GM19023 (cell line): Measurements from ENCODE around the gene WDR88.

ENCODE experiments used
- ATAC-seq: cut with Tn5 transposase; IDR thresholded peaks from one replicate; pipeline ENCODE4 v1.9.1; 2021; ENCODE audit warnings: mild to moderate bottlenecking, moderate library complexity; ENCODE audit not compliant: unreplicated experiment

WDR88 gene, protein sequence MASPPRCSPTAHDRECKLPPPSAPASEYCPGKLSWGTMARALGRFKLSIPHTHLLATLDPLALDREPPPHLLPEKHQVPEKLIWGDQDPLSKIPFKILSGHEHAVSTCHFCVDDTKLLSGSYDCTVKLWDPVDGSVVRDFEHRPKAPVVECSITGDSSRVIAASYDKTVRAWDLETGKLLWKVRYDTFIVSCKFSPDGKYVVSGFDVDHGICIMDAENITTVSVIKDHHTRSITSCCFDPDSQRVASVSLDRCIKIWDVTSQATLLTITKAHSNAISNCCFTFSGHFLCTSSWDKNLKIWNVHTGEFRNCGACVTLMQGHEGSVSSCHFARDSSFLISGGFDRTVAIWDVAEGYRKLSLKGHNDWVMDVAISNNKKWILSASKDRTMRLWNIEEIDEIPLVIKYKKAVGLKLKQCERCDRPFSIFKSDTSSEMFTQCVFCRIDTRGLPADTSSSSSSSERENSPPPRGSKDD

DNA sequence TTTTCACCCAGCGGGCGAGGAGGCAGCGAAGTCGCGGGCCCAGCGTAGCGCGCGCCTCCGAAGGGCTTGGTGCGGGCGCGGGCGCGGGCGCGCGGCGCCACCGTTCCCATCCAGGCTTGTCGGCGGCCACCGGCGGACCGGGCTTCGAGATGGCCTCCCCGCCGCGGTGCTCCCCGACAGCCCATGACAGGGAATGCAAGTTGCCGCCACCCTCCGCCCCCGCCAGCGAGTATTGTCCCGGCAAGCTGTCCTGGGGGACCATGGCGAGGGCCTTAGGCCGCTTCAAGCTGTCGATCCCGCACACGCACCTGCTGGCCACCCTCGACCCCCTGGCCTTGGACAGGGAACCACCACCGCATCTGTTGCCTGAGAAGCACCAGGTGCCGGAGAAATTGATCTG, at the start of gene WDR88:
Gene WDR88 (plus strand): TSS at position 94 of the 400 bp plus-strand sequence. CDS start 56 bp downstream, at position 150.
- ATAC-seq, result no peak

DNA sequence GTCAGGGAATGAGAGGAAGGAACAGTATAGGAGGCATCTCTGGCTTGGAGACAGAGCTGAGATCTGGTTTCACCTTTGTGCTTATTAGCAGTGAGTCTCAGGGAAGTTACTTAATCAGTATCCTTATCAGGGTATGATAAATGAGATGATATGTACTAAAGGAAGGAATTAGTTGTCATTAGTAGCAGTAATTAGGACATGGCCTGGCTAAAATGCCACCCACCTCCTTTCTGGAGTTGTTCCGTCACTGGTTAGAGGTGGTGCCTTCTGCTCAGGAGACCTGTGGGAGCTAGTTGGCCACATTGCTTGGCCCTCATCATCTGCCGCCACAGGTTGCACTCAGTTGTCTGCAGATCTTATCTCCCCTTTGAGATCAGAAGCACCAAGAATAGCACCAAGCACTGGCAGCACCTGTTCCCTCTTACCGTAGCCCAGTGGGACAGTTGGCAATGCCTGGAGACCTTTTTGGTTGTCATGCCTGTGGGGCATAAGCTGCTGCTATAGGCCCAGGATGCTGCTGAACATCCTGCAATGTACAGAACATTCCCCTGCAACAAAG, 46.3 kb upstream of the WDR88 start:
- ATAC-seq, result no peak

DNA sequence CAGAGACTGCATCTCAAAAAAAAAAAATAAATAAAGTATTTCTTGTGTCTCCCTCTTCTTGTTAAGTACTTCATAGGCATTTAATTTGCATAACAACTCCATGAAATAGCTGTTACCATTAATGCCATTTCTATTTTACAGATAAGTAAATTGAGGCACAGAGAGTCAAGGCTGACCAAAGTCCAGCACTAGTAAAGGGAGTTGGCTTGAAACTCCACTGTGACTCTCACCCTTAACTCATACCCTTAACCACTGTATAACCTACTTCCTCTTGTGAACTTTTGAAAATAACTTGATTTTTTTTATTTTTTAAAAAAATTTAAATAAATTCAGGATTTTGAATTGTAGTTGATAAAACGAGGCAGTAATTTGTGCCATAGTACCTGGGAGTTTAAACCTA, 45.0 kb upstream of the WDR88 start:
- no peak for ATAC-seq

DNA sequence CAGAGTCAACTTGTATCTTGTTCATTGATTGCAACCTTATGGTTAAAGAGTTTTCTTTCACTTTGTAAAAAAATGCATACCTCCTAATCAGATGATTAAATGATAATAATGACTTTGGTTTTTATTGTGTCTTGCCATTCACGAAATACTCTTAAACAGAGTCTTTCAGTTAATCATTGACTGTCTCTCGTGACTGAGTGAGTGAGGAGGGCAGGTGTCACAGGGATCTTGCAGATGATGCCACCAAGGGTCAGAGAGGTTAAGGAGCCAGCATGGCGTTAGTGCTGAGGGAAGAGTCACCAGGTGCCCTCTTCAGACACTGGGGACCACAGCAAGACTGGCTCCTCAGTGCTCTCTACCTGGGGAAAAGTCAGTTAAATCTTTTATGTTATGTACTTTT, 42.9 kb upstream of the WDR88 start:
- no peak for ATAC-seq

DNA sequence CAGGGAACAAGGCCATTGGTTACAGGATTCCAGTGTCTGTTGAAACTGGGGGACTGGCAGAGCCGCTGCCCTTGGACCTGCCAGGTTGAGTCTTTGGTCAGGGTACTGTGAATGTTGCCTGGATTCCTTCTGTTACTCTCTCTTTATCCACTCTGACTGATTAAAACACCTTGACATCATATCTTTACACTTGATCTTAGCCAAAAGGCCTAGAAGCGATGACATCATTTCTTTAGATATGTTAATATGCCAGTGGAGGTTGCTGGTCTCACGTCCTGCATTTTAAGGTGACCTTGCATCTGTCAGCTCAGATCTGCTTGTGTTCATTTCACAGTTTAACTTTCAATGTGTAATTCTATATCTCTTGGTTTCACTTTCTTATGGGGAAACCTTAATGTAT, 41.7 kb upstream of the WDR88 start:
- no peak for ATAC-seq

DNA sequence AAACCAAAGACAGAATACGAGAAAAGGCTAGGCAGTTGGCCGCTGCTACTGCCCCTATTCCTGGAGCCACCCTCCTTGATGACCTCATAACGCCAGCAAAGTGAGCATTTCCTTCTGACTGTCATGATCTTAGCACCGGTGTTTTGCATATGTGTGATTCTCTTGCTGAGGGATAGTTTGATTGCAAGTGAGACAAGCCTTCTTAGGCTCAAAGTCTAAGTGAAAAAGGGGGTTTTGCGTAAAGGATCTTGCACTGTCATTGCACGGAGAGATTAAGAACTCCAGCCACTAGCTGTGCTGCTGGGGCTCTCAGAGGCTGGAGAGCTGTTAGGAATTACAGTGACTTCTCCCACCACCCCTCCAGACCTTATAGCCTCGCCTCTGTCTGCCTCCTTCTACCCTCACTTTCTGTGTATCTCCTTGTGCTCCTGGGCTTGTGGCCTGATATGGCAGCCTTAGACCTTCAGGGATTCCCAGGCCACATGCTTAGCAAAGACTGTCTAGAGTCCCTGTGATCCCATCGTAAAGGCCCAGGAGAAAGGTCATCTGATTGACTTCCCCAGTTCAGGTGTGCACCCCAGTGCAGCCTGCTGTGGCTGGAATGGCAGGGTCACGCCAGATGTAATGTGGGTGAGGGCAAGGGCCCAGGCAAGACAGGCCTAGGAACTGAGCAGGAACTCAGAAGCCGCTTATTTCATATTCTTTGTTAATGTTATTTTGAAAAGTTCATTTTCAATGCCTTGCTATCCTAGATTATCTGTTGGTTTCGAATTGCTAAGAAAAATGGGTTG, 38.3 kb upstream of the WDR88 start:
- no peak for ATAC-seq

DNA sequence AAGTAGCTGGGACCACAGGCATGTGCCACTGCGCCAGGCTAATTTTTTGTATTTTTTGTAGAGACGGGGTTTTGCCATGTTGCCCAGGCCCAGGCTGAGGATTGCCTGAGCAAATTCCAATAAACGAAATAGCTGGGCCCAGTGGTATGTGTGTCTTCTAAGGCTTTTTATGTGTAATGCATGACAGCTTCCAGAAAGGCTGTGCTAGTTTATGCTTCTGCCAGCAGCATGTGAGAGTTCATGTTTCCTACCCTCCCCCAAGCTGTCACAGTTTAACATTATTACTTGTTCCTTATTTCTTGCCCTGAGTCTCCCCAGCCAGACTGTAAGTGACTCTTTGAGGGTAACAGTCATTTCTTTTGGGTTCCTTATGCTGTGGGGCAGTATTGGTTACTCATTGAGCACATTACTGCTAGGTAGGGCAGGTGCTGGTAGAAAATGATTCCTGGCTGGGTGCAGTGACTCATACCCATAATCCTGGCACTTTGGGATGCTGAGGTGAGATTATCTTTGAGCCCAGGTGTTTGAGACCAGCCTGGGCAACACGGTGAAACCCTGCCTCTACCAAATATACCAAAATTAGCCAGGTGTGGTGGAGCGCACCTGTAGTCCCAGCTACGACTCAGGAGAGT, 37.4 kb upstream of the WDR88 start:
- no peak for ATAC-seq

DNA sequence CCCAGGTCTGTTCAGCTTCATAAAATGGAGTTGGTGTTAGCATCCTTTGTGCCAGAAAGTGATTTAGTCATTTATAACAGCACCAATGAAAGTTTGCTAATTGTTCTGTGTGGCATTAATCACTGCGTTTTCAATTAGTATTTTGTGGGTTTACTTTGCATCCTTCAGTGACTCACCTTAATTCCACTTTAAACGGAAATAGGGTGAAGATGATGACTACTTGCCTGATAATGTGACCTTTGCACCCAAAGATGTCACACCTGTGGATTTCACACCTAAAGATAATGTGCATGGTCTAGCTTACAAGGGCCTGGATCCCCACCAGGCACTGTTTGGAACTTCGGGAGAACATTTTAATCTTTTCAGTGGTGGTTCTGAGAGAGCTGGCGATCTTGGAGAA, 35.9 kb upstream of the WDR88 start:
- no peak for ATAC-seq

DNA sequence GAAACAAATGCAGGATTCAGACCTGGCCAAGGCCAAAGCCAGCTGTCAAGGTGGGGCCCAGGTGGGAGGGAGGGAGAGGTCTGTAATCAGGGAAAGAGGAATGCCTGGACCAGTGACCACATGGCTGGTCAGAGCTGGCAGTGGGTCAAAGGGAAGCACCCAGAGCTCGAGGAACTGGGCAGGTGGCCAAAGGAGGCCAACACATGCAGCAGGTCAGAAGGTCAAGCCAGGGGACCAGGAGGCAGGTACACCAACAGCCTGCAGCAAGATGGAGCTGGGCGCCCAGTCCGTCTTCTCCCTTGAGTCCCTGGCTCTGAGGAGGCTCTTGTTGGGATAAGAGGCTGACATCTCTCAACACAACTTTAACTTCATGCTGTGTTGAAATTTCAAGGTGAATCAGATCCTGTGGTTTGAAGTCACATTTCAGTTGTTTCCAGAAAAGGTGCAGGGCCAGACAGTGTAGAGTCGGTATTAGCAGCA, 33.8 kb upstream of the WDR88 start:
- ATAC-seq, result no peak

DNA sequence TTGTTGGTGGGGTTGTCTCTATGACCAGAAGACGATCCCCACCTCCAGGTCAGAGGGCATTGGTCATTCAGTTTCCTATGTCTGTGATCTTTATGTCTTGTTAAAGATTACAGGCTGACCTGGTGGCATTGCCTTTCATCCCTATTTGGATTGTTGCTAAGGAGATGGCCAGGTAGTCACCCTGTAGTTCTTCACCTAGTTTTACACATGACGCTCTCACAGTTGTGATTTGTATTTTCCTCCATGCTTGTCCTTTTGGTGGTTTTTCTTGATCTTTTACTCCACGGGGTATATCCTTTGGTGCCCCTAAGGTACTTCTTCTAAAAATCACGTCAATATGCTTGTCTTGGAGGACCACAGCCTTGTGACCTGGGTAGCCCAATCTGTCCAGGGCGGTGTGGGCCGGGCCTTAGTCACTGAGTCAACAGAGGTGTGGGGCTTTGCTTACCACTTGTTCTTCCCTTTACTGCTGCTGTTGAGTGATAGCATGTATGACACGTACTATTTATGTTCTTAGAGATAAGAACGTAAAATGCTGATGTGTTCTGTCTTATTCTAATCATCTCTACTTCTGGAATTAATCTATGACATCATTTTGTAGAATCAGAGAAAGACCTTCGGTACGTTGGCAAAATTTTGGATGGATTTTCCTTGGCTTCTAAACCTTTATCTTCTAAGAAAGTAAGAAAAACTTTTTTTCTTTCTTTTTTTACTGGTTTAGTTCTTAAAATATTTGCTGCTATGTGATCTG, 30.8 kb upstream of the WDR88 start:
- ATAC-seq, result no peak

DNA sequence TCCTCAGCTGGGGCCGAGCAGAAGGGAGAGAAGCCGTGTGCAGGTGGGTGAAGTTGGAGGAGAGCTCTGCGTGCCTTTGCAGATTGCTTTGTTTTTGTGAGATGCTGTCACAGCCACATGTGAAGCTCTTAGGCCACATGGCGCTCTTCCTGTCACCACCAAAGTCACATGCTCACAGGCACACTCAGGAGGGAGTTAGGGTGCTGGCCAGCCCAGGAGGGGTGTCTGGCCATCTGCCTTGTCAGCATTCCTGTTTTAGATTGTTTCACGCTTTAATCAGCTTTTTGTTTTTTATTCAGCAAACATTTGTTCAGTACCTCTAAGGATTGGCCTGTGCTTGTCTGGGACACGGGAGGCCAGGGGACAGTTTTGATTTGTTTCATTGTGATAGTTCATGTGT, 29.0 kb upstream of the WDR88 start:
- no peak for ATAC-seq

DNA sequence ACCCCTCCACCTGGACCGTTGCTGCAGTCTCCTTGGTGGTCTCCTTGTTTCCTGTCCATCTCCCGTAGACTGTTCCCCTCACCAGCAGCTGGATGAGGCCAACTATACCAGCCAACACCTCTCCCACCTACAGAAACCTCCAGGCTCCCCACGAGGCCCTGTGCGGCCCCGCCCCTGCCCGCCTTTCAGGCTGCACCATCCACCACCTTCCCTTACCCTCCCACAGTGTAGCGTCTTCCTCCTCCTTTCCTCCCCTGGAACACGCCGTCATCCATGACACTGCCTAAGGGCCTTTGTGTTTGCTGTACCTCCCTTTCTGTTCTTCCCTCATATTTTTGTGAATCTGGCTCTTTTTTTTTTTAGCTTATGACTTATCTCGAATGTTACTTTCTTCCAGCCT, 23.8 kb upstream of the WDR88 start:
- no peak for ATAC-seq

DNA sequence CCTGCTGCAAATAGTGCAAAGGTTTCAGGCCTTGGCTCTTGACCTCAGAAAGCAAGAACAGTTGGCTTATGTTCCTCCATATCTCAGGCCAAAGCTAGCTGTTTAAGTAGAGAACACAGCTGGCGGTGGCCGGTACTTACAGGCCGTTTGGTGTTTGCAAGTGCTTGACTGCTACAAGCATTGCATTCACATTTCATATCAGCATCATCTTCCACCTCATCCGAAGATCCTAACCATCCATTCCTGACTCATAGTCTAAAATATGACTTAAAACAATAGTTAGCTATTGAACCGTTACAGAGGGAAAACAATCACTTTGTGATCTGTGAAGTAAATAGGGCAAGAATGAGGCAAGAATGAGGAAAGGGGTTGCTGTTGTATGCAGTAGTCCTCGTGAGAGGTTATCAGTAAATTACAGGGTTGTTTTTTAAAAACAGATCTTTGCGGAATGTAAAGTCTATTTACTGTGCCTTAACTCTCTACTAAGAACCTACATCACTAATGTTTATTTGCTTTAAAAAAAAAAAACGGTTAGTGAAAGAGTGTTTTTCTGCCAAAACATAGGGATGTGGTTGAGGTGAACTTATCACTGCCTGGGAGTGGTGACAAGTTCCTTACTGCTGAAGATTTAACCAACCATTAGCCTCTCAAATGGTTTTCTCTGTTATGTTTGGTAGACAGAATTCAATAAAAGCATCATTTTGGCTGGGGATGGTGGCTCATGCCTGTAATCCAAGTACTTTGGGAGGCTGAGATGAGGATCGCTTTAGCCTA, 21.6 kb upstream of the WDR88 start:
- ATAC-seq, result no peak

DNA sequence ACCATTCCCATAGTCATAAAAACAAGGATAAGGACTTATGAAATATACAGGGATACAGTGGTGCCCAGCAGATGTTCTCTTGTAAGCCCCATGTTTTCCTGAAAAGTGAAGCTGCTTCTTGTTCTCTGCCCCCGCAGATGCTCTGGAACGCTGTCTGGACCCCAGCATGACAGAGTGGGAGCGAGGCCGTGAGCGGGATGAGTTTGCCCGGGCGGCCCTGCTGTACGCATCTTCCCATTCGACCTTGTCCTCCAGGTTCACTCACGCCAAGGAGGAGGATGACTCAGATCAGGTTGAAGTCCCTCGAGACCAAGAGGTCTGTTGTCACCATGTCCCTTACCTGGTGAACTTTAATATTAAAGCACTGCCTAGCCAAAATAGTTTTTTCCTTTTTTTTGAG, 20.3 kb upstream of the WDR88 start:
- ATAC-seq, result no peak

DNA sequence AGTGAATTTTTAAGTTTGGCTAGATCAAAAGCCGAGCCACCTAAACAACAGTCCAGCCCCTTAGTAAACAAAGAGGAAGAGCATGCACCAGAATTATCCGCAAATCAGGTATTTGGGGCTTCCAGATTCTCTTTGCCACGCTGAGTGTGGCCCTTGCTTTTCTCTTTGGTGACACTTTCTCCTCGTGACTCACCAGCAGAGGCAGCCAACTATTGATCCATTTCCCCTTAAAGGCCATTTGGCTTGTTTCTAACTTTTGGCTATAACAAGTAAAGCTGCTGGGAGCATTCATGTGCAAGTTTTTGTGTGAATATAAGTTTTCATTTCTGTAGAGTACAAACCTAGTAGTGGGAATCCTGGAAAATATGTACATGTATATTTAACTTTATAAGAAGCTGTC, 17.6 kb upstream of the WDR88 start:
- ATAC-seq, result no peak

DNA sequence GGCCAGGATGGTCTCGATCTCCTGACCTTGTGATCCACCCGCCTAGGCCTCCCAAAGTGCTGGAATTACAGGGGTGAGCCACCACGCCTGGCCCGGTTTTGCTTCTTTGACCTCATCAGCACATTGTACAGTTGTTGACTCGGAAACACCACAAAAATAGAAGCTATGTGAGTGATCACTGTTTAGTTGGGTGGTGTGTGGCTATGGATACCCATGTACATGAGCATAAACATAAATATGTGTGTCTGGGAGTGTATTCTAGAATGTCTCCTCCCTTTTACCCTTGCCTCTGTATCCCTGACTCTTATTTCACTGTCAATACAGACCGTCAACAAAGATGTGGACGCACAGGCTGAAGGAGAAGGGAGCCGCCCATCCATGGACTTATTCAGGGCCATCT, 14.4 kb upstream of the WDR88 start:
- ATAC-seq, result no peak

DNA sequence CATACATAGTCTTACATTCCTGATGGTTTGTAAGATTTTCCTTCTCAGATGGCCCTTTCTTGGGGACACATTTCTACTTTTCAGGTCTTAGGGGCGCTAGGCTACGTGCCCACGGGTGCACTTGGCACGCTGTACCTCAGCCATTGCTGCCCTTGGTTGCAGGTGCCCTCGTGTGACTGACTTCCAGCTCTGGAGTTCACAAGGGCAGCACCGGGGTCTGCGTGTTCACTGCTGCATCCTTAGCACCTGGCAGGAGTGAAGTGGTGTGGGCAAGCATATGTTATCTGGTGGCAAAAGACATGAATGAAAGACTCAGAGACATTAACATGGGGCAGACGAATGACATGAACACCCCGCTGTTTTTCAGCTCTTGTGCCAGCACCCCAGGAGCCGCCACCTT, 13.3 kb upstream of the WDR88 start:
- no peak for ATAC-seq

DNA sequence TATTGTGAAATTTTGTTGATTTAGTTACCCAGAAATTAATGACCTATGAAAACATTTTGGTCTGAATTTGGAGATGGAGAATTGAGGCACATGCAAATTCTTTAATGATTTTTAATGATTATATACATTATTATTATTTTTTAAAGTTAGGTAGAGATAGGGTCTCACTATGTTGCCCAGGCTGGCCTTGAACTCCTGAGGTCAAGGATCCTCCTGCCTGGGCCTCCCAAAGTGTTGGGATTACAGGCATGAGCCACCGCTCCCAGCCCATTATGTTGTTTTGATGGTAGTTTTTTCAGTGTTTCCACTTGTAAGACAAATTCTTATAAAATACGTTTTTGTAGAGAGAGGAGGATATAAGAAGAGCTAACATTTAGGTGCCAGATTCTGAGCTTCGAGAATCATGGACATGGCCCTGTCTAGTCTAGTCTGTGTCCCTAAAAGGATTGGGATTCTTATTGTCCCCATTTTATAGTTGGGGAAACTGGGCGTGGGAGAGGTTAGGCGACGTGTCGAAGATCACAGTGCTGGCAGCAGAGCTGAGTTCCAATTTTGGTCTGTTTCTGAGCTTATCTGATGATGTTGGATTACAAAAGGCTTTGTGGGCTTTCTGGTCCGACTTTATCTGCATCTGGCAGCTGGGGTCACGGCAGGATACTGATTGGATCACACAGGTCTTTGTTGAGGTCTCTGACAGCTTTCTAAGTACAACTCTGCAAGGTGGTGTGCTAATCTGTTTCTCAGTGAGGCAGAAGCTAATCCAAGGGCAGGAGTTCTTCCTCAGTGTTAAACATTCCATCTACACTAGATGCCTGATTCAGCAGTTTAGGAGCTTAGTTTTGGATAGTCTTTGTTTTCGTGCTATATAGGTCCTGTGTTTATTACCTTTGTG, 7.5 kb upstream of the WDR88 start:
- ATAC-seq, result no peak

DNA sequence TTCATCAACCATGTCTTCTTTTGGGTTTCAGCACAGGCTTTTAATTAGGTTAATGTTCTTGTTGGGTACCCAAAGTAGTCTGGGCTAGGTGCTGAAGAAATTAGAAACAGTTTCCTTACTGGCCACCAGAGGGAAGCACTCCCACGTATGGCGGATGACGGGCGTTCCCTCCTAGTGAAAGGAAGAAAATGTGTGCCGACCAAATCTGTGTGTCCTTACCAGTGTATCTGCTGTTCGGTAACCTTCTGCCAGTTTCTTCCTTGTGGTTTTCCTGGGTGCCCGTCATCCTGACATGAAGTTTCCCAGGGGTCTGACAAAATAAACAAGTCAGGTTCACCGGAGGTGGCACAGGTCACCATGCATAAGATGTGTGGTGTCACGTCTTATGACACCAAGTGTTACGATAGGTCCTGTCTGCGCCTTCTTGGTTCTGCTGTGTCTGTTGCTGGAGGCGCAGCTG, 6.0 kb upstream of the WDR88 start:
- ATAC-seq, result no peak
